Dendritic cell treated with granulocyte-macrophage colony-stimulating factor and Interleukin-4, amounts not matched to agents 40 ng/mL and 50 ng/mL, for 4 days (primary cell): Measurements from ENCODE around the gene SGIP1.

Experiments
- H3K27ac Mint-ChIP-seq: one replicate; pipeline ENCODE4 v1.8.0; 2022; ENCODE audit warnings: mild to moderate bottlenecking, mixed read lengths
- H3K27me3 Mint-ChIP-seq: one replicate; pipeline ENCODE4 v1.8.0; 2022; ENCODE audit warnings: mild to moderate bottlenecking, mixed read lengths
- H3K36me3 Mint-ChIP-seq: one replicate; pipeline ENCODE4 v1.8.0; 2022; ENCODE audit warnings: low read depth, mixed read lengths
- H3K4me1 Mint-ChIP-seq: one replicate; pipeline ENCODE4 v1.8.0; 2022; ENCODE audit warnings: low read depth, mixed read lengths
- H3K4me3 Mint-ChIP-seq: one replicate; pipeline ENCODE4 v1.8.0; 2022; ENCODE audit warnings: mild to moderate bottlenecking, moderate library complexity, mixed read lengths
- H3K9me3 Mint-ChIP-seq: one replicate; pipeline ENCODE4 v1.8.0; 2022; ENCODE audit warnings: mixed read lengths
- intact Hi-C: fragments of 100-400 bp; cut with micrococcal nuclease; formaldehyde crosslinking; loops from one replicate; pipeline ENCODE4 v1.15.0; 2022

SGIP1 gene

DNA sequence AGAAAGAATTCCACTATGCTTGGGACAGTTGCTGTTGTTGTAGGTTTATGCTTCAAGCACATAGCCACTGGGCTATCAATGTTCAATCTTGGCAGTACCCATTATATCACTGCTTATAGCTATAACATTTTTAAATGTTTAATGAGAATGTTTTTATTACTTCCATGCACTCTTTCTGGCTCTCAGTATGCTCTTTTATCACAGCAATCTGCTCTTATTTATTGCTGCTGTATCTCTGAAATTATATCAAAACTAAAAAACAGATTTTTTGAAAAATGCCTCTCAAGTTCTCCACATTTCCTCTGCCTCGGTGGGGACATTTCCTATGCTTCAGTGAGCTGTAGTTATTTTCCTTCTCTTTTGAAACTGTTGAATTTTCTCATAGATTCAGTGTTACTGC, 5.4 kb upstream of the SGIP1 start:
- no peaks in the 10 kb centered on the region for H3K9me3 Mint-ChIP-seq
- H3K27ac Mint-ChIP-seq, result no peak overlapping the region
- no peak overlapping the region for H3K4me3 Mint-ChIP-seq
- peaks cover 20% of the 10 kb centered on the region for H3K27me3 Mint-ChIP-seq
- intact Hi-C loops, result no loop called here
- H3K4me1 Mint-ChIP-seq, result peaks cover 13% of the 10 kb centered on the region
- no peaks in the 10 kb centered on the region for H3K36me3 Mint-ChIP-seq

DNA sequence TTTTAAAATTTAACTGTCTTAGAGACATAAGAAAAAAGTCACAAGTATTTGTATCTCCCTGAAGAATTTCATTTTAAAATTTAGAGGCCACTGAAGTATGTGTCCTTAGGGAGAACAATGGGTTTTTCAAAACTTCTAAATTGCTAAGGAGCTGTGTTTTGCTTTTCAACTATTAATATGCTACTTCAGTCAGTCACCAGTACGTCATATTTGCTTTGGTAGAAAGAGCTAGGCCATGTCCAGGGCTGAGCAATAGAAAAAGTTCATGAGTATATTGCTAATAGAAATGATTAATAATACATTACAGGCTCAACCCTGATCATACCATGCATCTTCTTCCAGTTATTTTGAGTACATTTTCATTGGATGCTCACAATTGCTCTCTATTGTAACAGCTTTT, 1.7 kb upstream of the SGIP1 start:
- Mint-ChIP-seq H3K36me3 (no peaks in the 10 kb centered on the region), H3K4me3 (no peak overlapping the region), H3K27me3 (peaks cover 33% of the 10 kb centered on the region), H3K27ac (no peak overlapping the region), H3K9me3 (no peaks in the 10 kb centered on the region), H3K4me1 (peaks cover 19% of the 10 kb centered on the region)
- intact Hi-C loops, result no loop called here

- no peak overlapping the region for H3K27ac Mint-ChIP-seq
Measured at GRCh38 chr1:66532798-66533783, 862 bp upstream of the SGIP1 start.

GRCh38 chr1:66535061-66535460, 1.1 kb downstream of the SGIP1 start:
- Mint-ChIP-seq H3K27ac (no peak overlapping the region), H3K9me3 (no peaks in the 10 kb centered on the region), H3K36me3 (no peaks in the 10 kb centered on the region), H3K27me3 (peaks cover 33% of the 10 kb centered on the region), H3K4me3 (no peak overlapping the region), H3K4me1 (peaks cover 19% of the 10 kb centered on the region)
- intact Hi-C loops, result no loop called here

More at GRCh38 chr1:66532798-66533783, 862 bp upstream of the SGIP1 start:
- H3K4me1 Mint-ChIP-seq, result peaks cover 19% of the 10 kb centered on the region
- H3K9me3 Mint-ChIP-seq, result no peaks in the 10 kb centered on the region
- intact Hi-C loops, result no loop called here
- H3K4me3 Mint-ChIP-seq, result peak overlapping the region; percentile 53
- H3K27me3 Mint-ChIP-seq, result peaks cover 33% of the 10 kb centered on the region
- no peaks in the 10 kb centered on the region for H3K36me3 Mint-ChIP-seq

DNA sequence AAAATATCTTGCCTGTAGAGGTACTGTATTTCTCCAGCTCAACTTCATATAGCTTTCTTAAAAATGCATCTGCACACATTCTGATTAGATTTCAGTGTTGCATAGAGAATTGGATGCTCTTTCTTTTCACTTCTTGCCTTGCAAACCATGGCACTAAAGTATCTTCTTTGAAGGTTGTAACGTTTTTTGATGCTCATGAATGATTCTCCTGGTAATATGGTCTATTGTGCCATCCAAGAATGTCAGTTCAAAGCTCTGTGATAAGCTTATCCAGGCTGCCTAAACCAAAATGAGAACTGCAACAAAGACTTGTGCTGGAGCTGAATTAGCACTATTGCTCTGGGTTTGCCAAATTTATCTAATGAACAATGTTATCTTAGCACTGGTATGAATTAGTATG, 1.9 kb downstream of the SGIP1 start:
- no peaks in the 10 kb centered on the region for H3K9me3 Mint-ChIP-seq
- H3K4me3 Mint-ChIP-seq, result no peak overlapping the region
- H3K27me3 Mint-ChIP-seq, result peaks cover 33% of the 10 kb centered on the region
- intact Hi-C loops, result no loop called here
- no peak overlapping the region for H3K27ac Mint-ChIP-seq
- no peaks in the 10 kb centered on the region for H3K36me3 Mint-ChIP-seq
- peaks cover 19% of the 10 kb centered on the region for H3K4me1 Mint-ChIP-seq

GRCh38 chr1:66537718-66538117, 3.8 kb downstream of the SGIP1 start:
- Mint-ChIP-seq H3K4me3 (no peak overlapping the region), H3K9me3 (no peaks in the 10 kb centered on the region), H3K36me3 (no peaks in the 10 kb centered on the region), H3K27me3 (peaks cover 22% of the 10 kb centered on the region), H3K4me1 (peaks cover 15% of the 10 kb centered on the region), H3K27ac (no peak overlapping the region)
- intact Hi-C loops, result no loop called here

DNA sequence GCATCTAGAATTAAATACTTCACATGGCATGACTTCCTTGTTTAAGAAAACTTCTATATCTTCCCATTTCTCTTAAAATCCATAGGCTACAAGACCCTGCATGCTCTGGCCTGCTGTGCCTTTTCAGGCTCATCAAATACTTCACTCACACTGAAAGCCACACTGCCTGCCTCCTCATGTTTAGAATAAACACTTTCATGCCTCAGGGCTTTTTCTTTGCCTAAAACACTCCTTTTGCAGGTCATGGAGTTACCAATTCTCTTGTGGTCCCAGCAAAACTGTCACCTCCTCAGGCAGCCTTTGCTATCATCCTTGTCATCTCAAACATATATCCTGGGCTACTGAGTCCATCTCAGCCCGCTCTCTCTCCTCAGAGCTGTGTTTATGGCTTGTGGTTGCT, 5.5 kb downstream of the SGIP1 start:
- intact Hi-C loops, result no loop called here
- no peaks in the 10 kb centered on the region for H3K9me3 Mint-ChIP-seq

GRCh38 chr1:66540434-66541032, 6.6 kb downstream of the SGIP1 start:
- Mint-ChIP-seq H3K4me1 (no peaks in the 10 kb centered on the region), H3K27ac (no peak overlapping the region), H3K4me3 (no peak overlapping the region), H3K27me3 (no peaks in the 10 kb centered on the region), H3K36me3 (no peaks in the 10 kb centered on the region), H3K9me3 (no peaks in the 10 kb centered on the region)
- intact Hi-C loops, result no loop called here

More for the DNA sequence above, 5.5 kb downstream of the SGIP1 start:
- Mint-ChIP-seq H3K36me3 (no peaks in the 10 kb centered on the region), H3K4me3 (no peak overlapping the region), H3K27ac (no peak overlapping the region), H3K4me1 (no peaks in the 10 kb centered on the region), H3K27me3 (peaks cover 4% of the 10 kb centered on the region)

DNA sequence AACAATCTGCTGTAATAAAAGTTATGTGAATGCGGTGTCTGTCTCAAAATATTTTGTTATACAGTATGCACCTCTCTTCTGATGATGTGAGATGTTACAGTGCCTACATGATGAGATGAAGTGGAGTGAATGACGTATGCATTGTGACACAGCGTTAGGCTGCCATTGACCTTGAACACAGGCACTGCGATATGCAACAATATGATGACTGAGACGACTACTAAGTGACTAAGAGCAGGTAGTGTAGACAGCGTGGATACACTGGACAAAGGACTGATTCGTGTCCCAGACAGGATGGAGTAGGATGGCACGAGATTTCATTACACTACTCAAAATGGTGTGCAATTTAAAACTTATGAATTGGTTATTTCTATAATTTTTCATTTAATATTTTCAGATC, 8.4 kb downstream of the SGIP1 start:
- H3K4me3 Mint-ChIP-seq, result no peak overlapping the region
- no peak overlapping the region for H3K27ac Mint-ChIP-seq
- H3K27me3 Mint-ChIP-seq, result no peaks in the 10 kb centered on the region
- H3K4me1 Mint-ChIP-seq, result no peaks in the 10 kb centered on the region
- no peaks in the 10 kb centered on the region for H3K36me3 Mint-ChIP-seq
- H3K9me3 Mint-ChIP-seq, result no peaks in the 10 kb centered on the region
- intact Hi-C loops, result no loop called here

GRCh38 chr1:66542811-66543767, 9.1 kb downstream of the SGIP1 start:
- no peaks in the 10 kb centered on the region for H3K27me3 Mint-ChIP-seq
- intact Hi-C loops, result no loop called here
- H3K4me1 Mint-ChIP-seq, result no peaks in the 10 kb centered on the region
- H3K27ac Mint-ChIP-seq, result no peak overlapping the region
- no peaks in the 10 kb centered on the region for H3K9me3 Mint-ChIP-seq
- H3K4me3 Mint-ChIP-seq, result no peak overlapping the region
- no peaks in the 10 kb centered on the region for H3K36me3 Mint-ChIP-seq

DNA sequence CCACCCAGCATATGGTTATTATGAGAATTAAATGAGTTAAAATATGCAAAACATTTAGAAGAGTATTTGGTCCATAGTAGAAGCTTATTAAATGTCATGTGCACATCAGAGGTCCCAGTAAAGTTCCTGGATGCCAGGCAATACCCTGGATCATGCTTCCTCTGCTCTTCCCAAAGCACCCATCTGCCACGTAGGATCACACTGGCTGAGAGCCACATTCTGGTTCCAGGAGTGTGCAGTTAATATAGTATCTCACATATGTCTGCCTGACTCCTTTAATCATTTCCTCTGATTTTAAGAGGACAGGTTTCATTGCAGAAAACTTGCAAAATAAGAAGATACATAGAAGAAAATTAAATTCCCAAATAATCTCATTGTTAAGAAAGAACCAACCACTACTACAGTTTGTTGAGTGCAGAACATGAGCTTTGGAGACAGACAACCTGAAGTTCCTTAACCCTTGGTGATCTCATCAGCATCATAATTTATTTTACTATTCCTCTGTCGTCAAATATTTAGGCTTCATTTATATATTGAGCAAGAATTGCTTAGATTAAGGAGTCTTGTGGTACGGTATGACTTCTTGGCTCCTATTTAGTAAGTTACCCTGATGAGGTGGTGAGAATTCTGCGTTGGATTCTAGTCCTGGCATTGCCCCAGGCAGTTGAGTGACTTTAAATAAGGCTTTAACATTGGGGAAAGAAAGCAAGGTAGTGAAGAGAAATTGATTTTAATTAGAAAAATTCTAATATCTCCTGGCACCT, 12.3 kb downstream of the SGIP1 start:
- no peak overlapping the region for H3K4me3 Mint-ChIP-seq
- no peak overlapping the region for H3K27ac Mint-ChIP-seq
- intact Hi-C loops, result no loop called here
- no peaks in the 10 kb centered on the region for H3K9me3 Mint-ChIP-seq
- H3K4me1 Mint-ChIP-seq, result no peaks in the 10 kb centered on the region
- no peaks in the 10 kb centered on the region for H3K36me3 Mint-ChIP-seq
- H3K27me3 Mint-ChIP-seq, result no peaks in the 10 kb centered on the region

DNA sequence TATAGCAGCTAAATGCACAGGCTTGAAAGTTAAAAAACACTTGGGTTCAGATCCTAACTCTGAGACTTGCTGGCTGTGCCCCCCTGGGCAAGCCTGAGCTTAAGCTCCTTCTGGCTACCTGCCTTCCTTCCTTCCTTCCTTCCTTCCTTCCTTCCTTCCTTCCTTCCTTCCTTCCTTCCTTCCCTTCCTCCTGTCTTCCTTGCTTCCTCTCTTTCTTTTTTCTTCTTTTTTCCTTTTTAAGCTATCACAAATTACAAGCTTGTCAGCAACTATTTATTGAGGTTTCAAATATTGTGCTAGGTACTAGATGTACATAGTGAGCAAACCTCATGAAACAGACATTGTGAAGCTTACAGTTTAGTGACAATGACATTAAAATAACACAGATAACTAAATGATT, 15.1 kb downstream of the SGIP1 start:
- intact Hi-C loops, result no loop called here
- Mint-ChIP-seq H3K4me3 (no peak overlapping the region), H3K9me3 (no peaks in the 10 kb centered on the region), H3K27me3 (no peaks in the 10 kb centered on the region), H3K4me1 (no peaks in the 10 kb centered on the region), H3K36me3 (no peaks in the 10 kb centered on the region), H3K27ac (no peak overlapping the region)

DNA sequence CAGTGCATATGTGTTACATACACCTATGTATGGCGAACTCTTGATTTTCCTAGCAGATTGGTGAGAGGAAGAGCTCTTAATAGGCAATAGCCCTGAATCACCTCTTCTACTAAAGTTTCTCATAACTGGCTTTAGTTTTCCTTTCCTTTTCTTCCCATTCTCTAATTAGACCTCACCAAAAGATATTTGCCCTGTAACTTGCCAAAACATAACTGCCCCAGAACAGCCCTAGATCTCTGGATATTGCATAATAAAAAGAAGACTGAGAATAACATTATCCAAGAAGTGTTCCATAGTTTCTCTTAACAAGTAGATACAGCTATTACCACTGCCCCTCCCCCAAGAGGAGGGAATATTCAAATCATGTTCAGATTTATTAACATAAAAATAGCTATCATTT, 16.3 kb downstream of the SGIP1 start:
- no peak overlapping the region for H3K27ac Mint-ChIP-seq
- no peak overlapping the region for H3K4me3 Mint-ChIP-seq
- H3K27me3 Mint-ChIP-seq, result no peaks in the 10 kb centered on the region
- H3K4me1 Mint-ChIP-seq, result no peaks in the 10 kb centered on the region
- H3K36me3 Mint-ChIP-seq, result no peaks in the 10 kb centered on the region
- H3K9me3 Mint-ChIP-seq, result no peaks in the 10 kb centered on the region
- intact Hi-C loops, result no loop called here
